GM19324 (cell line): ENCODE data around the gene OR4N5.

Experiments
- ATAC-seq: cut with Tn5 transposase; IDR thresholded peaks from one replicate; pipeline ENCODE4 v1.9.1; 2021; ENCODE audit warnings: mild to moderate bottlenecking, moderate library complexity; ENCODE audit not compliant: unreplicated experiment, low FRiP score

The OR4N5 gene

DNA sequence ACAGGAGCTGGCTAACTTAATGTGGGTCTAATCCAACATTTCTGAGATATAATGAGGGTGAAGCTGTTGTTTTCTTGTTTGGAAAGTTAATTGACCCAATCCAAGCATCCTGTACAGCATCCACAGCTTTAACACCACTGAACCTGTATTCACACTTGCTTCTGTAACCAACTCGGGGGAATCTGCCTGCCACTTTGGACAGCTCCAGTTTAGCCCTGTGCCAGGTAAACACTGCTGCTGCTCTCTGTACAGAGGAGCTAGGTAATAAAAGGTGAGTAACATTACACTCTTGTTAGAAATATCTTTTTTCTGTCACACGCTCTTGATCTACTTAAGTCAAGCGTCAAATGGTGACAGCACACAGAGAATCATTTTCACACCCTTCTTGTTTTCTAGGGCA is 52.8 kb downstream of the OR4N5 start:
- no peak for ATAC-seq

DNA sequence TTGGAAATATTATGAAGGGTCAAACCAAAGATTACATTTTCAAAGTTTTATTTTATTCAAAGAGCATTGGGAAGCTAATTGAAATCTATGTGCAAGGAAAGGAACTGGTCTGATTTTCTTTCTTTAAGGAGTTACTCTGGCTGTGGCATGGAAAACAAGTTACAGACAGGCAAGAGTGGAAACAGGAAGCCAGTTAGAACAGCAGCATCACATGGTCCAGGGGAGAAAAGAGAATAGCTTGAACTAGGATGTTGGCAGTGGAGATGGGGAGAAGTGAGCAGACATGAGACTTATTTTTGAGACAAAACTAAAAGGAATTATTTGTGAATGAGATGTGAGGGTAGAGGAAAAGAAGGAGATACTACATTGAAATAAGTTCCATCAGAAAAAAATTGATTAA is 55.5 kb downstream of the OR4N5 start:
- no peak for ATAC-seq
